H1 (cell line): ENCODE measurements around the gene ZSWIM4. TPM values are rescaled to one million over a fixed set of nuclear protein-coding genes. Genes with fewer than 3 reads are reported as not detected.

Source experiments
- CTCF ChIA-PET: fragments of 300-600 bp; sonication (Branson Sonifier 250); formaldehyde crosslinking; loops from one replicate; lab custom pipeline; 2021; ENCODE audit not compliant: partially characterized antibody; lab: Charles Lee
- POLR2A ChIA-PET: fragments of 300-600 bp; sonication (Branson Sonifier 250); formaldehyde crosslinking; loops from one replicate; lab custom pipeline; 2021; ENCODE audit warnings: inconsistent platforms; ENCODE audit not compliant: partially characterized antibody; lab: Charles Lee
- DNase-seq, 2 experiments: peaks; one replicate each; pipeline versions ENCODE4 v3.0.0 to v3.0.0-alpha.2; 2010 to 2022; ENCODE audit warnings: low spot score in 2 of 2, low read depth in 1 of 2, mixed read lengths in 1 of 2
- FAIRE-seq: peaks from 2 replicates; lab custom pipeline; 2011; peaks lifted over from hg19 to GRCh38; lab: Jason Lieb, UNC
- H2AFZ ChIP-seq: 2 replicates; pipeline ENCODE4 v1.8.1; 2012; ENCODE audit warnings: low read length, inconsistent platforms
- H2AK5ac ChIP-seq: 2 replicates; pipeline ENCODE4 v1.6.1; 2013; ENCODE audit warnings: low read depth, low read length
- H2BK120ac ChIP-seq: replicated peaks from 2 replicates; pipeline ENCODE3; 2013; ENCODE audit warnings: low read depth, low read length, inconsistent platforms
- H2BK12ac ChIP-seq: 2 replicates; pipeline ENCODE4 v1.6.1; 2013; ENCODE audit warnings: low read depth, low read length
- H2BK15ac ChIP-seq: 2 replicates; pipeline ENCODE4 v1.6.1; 2013; ENCODE audit warnings: low read length
- H2BK20ac ChIP-seq: 2 replicates; pipeline ENCODE4 v1.6.1; 2013; ENCODE audit warnings: low read length
- H2BK5ac ChIP-seq: 2 replicates; pipeline ENCODE4 v1.6.1; 2013; ENCODE audit warnings: low read depth, low read length
- H3K14ac ChIP-seq: 2 replicates; pipeline ENCODE4 v1.6.1; 2013; ENCODE audit warnings: inconsistent platforms; ENCODE audit not compliant: insufficient read length
- H3K18ac ChIP-seq: 2 replicates; pipeline ENCODE4 v1.6.1; 2013; ENCODE audit warnings: low read length; ENCODE audit errors: extremely low read depth
- H3K23ac ChIP-seq: 2 replicates; pipeline ENCODE4 v1.6.1; 2013; ENCODE audit warnings: inconsistent platforms; ENCODE audit not compliant: insufficient read length
- H3K23me2 ChIP-seq: 2 replicates; pipeline ENCODE4 v1.6.1; 2013; ENCODE audit warnings: low read depth, low read length
- H3K27ac ChIP-seq: 2 replicates; pipeline ENCODE4 v1.6.1; 2011; ENCODE audit warnings: low read depth, low read length, inconsistent platforms
- H3K27me3 ChIP-seq, 4 experiments: replicated peaks in 1 of 4; 1 replicate in 1 of 4; 2 replicates in 3 of 4; pipeline versions ENCODE4 v1.6.1 to v1.8.1; 2011 to 2013; ENCODE audit warnings: low read length in 3 of 4, mild to moderate bottlenecking in 3 of 4, inconsistent platforms in 2 of 4, mixed read lengths in 2 of 4, moderate library complexity in 1 of 4; ENCODE audit not compliant: control insufficient read depth in 3 of 4, insufficient read depth in 3 of 4; ENCODE audit errors: extremely low read depth in 1 of 4
- H3K36me3 ChIP-seq, 4 experiments: 2 replicates each; pipeline versions ENCODE4 v1.6.1 to v1.8.1; 2011 to 2013; ENCODE audit warnings: mild to moderate bottlenecking in 4 of 4, low read length in 3 of 4, moderate library complexity in 2 of 4, control low read depth in 1 of 4, inconsistent platforms in 1 of 4; ENCODE audit not compliant: insufficient read depth in 4 of 4, control insufficient read depth in 2 of 4
- H3K4ac ChIP-seq: replicated peaks from 2 replicates; pipeline ENCODE3; 2013; ENCODE audit warnings: low read length, low read depth, mixed read lengths, inconsistent platforms; ENCODE audit not compliant: insufficient read length
- H3K4me1 ChIP-seq, 4 experiments: replicated peaks in 1 of 4; 1 replicate in 1 of 4; 2 replicates in 3 of 4; pipeline versions ENCODE4 v1.6.1 to v1.8.1; 2011 to 2013; ENCODE audit warnings: low read length in 3 of 4, inconsistent platforms in 2 of 4, mixed read lengths in 1 of 4; ENCODE audit not compliant: insufficient read depth in 4 of 4, control insufficient read depth in 3 of 4
- H3K4me2 ChIP-seq, 2 experiments: 2 replicates each; pipeline versions ENCODE4 v1.6.1 to v1.8.1; 2011 to 2013; ENCODE audit warnings: low read depth in 2 of 2, low read length in 2 of 2, control low read depth in 1 of 2, inconsistent platforms in 1 of 2, mild to moderate bottlenecking in 1 of 2; ENCODE audit not compliant: insufficient read depth in 1 of 2
- H3K4me3 ChIP-seq, 4 experiments: fragments of 200-600, 300-600 bp in 1 of 4; sonication (generic), shearing (Covaris generic), sonication (Bioruptor Twin) in 1 of 4; 2 replicates each; pipeline versions ENCODE4 v1.5.1 to v1.8.1; 2011 to 2016; ENCODE audit warnings: low read length in 4 of 4, low read depth in 3 of 4, control low read depth in 2 of 4, inconsistent platforms in 2 of 4, mild to moderate bottlenecking in 2 of 4, mixed read lengths in 1 of 4, moderate library complexity in 1 of 4; ENCODE audit not compliant: insufficient read depth in 2 of 4; ENCODE audit errors: extremely low read depth in 1 of 4
- H3K56ac ChIP-seq: replicated peaks from 2 replicates; pipeline ENCODE3; 2013; ENCODE audit warnings: low read depth, mild to moderate bottlenecking, mixed read lengths, low read length, inconsistent platforms; ENCODE audit not compliant: insufficient read length
- H3K79me1 ChIP-seq: 2 replicates; pipeline ENCODE4 v1.6.1; 2013; ENCODE audit warnings: low read depth, low read length, control low read depth
- H3K79me2 ChIP-seq, 2 experiments: 2 replicates each; pipeline versions ENCODE4 v1.6.1 to v1.8.1; 2012 to 2013; ENCODE audit warnings: low read length in 2 of 2, mild to moderate bottlenecking in 2 of 2, inconsistent platforms in 1 of 2; ENCODE audit not compliant: insufficient read depth in 2 of 2, control insufficient read depth in 1 of 2
- H3K9ac ChIP-seq, 4 experiments: replicated peaks in 1 of 4; 1 replicate in 1 of 4; 2 replicates in 3 of 4; pipeline versions ENCODE4 v1.6.1 to v1.8.1; 2011 to 2013; ENCODE audit warnings: low read depth in 3 of 4, low read length in 3 of 4, control low read depth in 2 of 4, mild to moderate bottlenecking in 2 of 4, moderate library complexity in 2 of 4, inconsistent platforms in 1 of 4; ENCODE audit errors: extremely low read depth in 1 of 4
- H3K9me3 ChIP-seq, 2 experiments: 2 replicates each; pipeline versions ENCODE4 v1.6.1 to v1.8.1; 2012 to 2013; ENCODE audit warnings: mild to moderate bottlenecking in 2 of 2, moderate library complexity in 2 of 2, control low read depth in 1 of 2, inconsistent platforms in 1 of 2, low read depth in 1 of 2, low read length in 1 of 2, mixed read lengths in 1 of 2; ENCODE audit not compliant: insufficient read depth in 2 of 2
- H4K20me1 ChIP-seq, 2 experiments: replicated peaks in 1 of 2; 2 replicates each; pipeline versions ENCODE3 to v1.8.1; 2011 to 2013; ENCODE audit warnings: inconsistent platforms in 2 of 2, low read length in 2 of 2, mild to moderate bottlenecking in 1 of 2; ENCODE audit not compliant: insufficient read depth in 2 of 2, control insufficient read depth in 1 of 2
- H4K5ac ChIP-seq: 2 replicates; pipeline ENCODE4 v1.6.1; 2013; ENCODE audit warnings: low read length, low read depth, mixed read lengths, inconsistent platforms; ENCODE audit not compliant: insufficient read length
- H4K8ac ChIP-seq: 2 replicates; pipeline ENCODE4 v1.8.0; 2013; ENCODE audit warnings: mild to moderate bottlenecking, moderate library complexity, low read length, inconsistent platforms; ENCODE audit not compliant: insufficient read depth; ENCODE audit errors: extremely low read depth
- H4K91ac ChIP-seq: replicated peaks from 2 replicates; pipeline ENCODE3; 2013; ENCODE audit warnings: low read length, mixed read lengths, inconsistent platforms; ENCODE audit not compliant: insufficient read length
- CREB1 ChIP-seq: IDR thresholded peaks from 2 replicates; pipeline ENCODE4 v1.6.1; 2012; ENCODE audit warnings: inconsistent platforms
- GTF2F1 ChIP-seq: IDR thresholded peaks from 2 replicates; pipeline ENCODE4 v1.6.1; 2012; ENCODE audit warnings: low read depth, low read length, improper control_type of control experiment, borderline replicate concordance
- POLR2A ChIP-seq, 2 experiments: IDR thresholded peaks; 1 replicate in 1 of 2; 2 replicates in 1 of 2; pipeline ENCODE4 v1.6.1; 2011; ENCODE audit warnings: low read depth in 2 of 2, low read length in 2 of 2, mild to moderate bottlenecking in 2 of 2; ENCODE audit errors: control extremely low read depth in 1 of 2
- RFX5 ChIP-seq: IDR thresholded peaks from 2 replicates; pipeline ENCODE4 v1.6.1; 2011; ENCODE audit warnings: low read depth, low read length, improper control_type of control experiment, borderline replicate concordance
- SIX5 ChIP-seq: IDR thresholded peaks from 2 replicates; pipeline ENCODE4 v1.6.1; 2011; ENCODE audit warnings: mild to moderate bottlenecking, low read depth, low read length
- WGBS, 2 experiments: shearing (Covaris generic) in 1 of 2; methylation state at CpG; one replicate each; pipeline versions ENCODE4 v1.1.6 to v1.1.7; 2013 to 2015; ENCODE audit warnings: low lambda C conversion rate in 2 of 2, mixed read lengths in 2 of 2, inconsistent platforms in 1 of 2, low coverage in 1 of 2, missing lambda C conversion rate in 1 of 2; ENCODE audit not compliant: insufficient replicate concordance in 2 of 2, insufficient coverage in 1 of 2, insufficient read length in 1 of 2; ENCODE audit errors: extremely low coverage in 1 of 2, missing lambda C conversion rate in 1 of 2; 5-methylcytosine and 5-hydroxymethylcytosine counted together
- polyA plus RNA-seq, 7 experiments: library from polyadenylated mRNA; depleted of rRNA in 3 of 7; stranded (reverse) in 5 of 7; unstranded in 2 of 7; fragments of >200 nt in 5 of 7; fragments of 200-250 nt in 2 of 7; gene quantifications; 1 replicate in 5 of 7; 2 replicates in 1 of 7; 4 replicates in 1 of 7; pipeline versions ENCODE4 v1.2.1 to v1.2.3, GENCODE V29; 2011 to 2013; ENCODE audit warnings: missing spikeins in 2 of 7, mixed read lengths in 2 of 7
- total RNA-seq: library from RNA; stranded (reverse); fragmentation: NEBNext Ultra II Directional; extraction: Animal tissue kit (Norgen Biotek cat#: 25700); gene quantifications from 2 replicates; pipeline ENCODE4 v1.2.1, GENCODE V29; 2021

The ZSWIM4 gene
- total and polyA plus RNA-seq, 2 of the 8 experiments (the other 6 are each of a cell fraction or from before 2014, with no cell fraction given), result 12.2 to 31.1 TPM

GRCh38 chr19:13790354-13790753, 4.9 kb upstream of the ZSWIM4 start:
- Histone ChIP-seq H3K9ac (no peak overlapping the region), H3K4me1 (peaks cover 0 to 5% (median 4%) of the 10 kb centered on the region in 4 experiments; a peak in 3 of 7 replicates), H2BK120ac (no peak overlapping the region), H4K91ac (no peak overlapping the region), H2BK20ac (no peak overlapping the region), H3K79me2 (no peaks in the 10 kb centered on the region), H2AK5ac (no peak overlapping the region), H3K36me3 (no peaks in the 10 kb centered on the region), H3K9me3 (no peaks in the 10 kb centered on the region), H3K4me3 (no peak overlapping the region), H2AFZ (no peak overlapping the region), H3K23me2 (no peaks in the 10 kb centered on the region), H4K8ac (no peak overlapping the region), H2BK12ac (no peak overlapping the region), H3K18ac (no peak overlapping the region), H3K79me1 (no peaks in the 10 kb centered on the region), H3K14ac (no peak overlapping the region), H3K23ac (no peak overlapping the region), H3K4me2 (no peak overlapping the region), H3K27me3 (no peaks in the 10 kb centered on the region), H4K5ac (no peak overlapping the region), H2BK5ac (no peak overlapping the region), H3K56ac (no peak overlapping the region), H2BK15ac (no peak overlapping the region), H3K4ac (no peak overlapping the region), H4K20me1 (no peaks in the 10 kb centered on the region), H3K27ac (no peak overlapping the region)
- DNase-seq (no peak), FAIRE-seq (no peak)
- POLR2A ChIA-PET, result interaction anchor here (0.9 kb wide), 1 partner anchor 22 kb away, joined by 3 read pairs; no protein-coding TSS in a partner anchor
- 95% methylated on average over 8 of the region's 8 CpGs; no CpG with 5 or more reads in 1 of the 2 experiments for WGBS, 2 experiments
- CTCF ChIA-PET, result interaction anchor here (0.6 to 1.8 kb wide), 4 partner anchors 29 to 72 kb away, joined by 3 to 4 read pairs (median 4); no protein-coding TSS in a partner anchor
- TF ChIP-seq RFX5 (no peak), POLR2A (IDR thresholded peaks at IDR 0.05; ENCODE audit: control extremely low read depth in 1 of 2, low read depth in 2 of 2, low read length in 2 of 2) (no peak), SIX5 (no peak), GTF2F1 (no peak), CREB1 (no peak)
